Neural progenitor cell (in vitro differentiated cells): ENCODE measurements around the gene FCN3. TPM values are rescaled to one million over a fixed set of nuclear protein-coding genes. Genes with fewer than 3 reads are reported as not detected.

Source experiments
- DNase-seq: peaks from one replicate; pipeline ENCODE4 v3.0.0-alpha.2; 2016; ENCODE audit warnings: low spot score
- H2AFZ ChIP-seq: fragments of 200-600 bp; sonication (generic); replicated peaks from 2 replicates; pipeline ENCODE4 v1.6.1; 2016; ENCODE audit warnings: antibody characterized with exemption
- H3F3A ChIP-seq: fragments of 200-600 bp; sonication (generic); 2 replicates; pipeline ENCODE4 v1.6.1; 2016; ENCODE audit warnings: antibody characterized with exemption, low read depth
- H3K27ac ChIP-seq: fragments of 200-600 bp; sonication (generic); 2 replicates; pipeline ENCODE4 v1.5.1; 2016; ENCODE audit warnings: mild to moderate bottlenecking
- H3K27me3 ChIP-seq: fragments of 200-600 bp; sonication (generic); 2 replicates; pipeline ENCODE4 v1.6.1; 2016; ENCODE audit warnings: mild to moderate bottlenecking, moderate library complexity
- H3K36me3 ChIP-seq: fragments of 200-600 bp; sonication (generic); 2 replicates; pipeline ENCODE4 v1.5.1; 2016
- H3K4me1 ChIP-seq: fragments of 200-600 bp; sonication (generic); 2 replicates; pipeline ENCODE4 v1.6.1; 2016; ENCODE audit warnings: mixed run types
- H3K4me2 ChIP-seq: fragments of 200-600 bp; sonication (generic); 2 replicates; pipeline ENCODE4 v1.6.1; 2016
- H3K4me3 ChIP-seq: fragments of 200-600 bp; sonication (generic); 2 replicates; pipeline ENCODE4 v1.5.1; 2016
- H3K79me2 ChIP-seq: fragments of 200-600 bp; sonication (generic); 2 replicates; pipeline ENCODE4 v1.6.1; 2016; ENCODE audit warnings: low read depth
- H3K9ac ChIP-seq: fragments of 200-600 bp; sonication (generic); 2 replicates; pipeline ENCODE4 v1.6.1; 2016
- H3K9me3 ChIP-seq: fragments of 200-600 bp; sonication (generic); 2 replicates; pipeline ENCODE4 v1.5.1; 2016; ENCODE audit warnings: low read depth
- H4K20me1 ChIP-seq: fragments of 200-600 bp; sonication (generic); 2 replicates; pipeline ENCODE4 v1.6.1; 2016; ENCODE audit warnings: low read depth
- H3K27ac Mint-ChIP-seq: 3 replicates; pipeline ENCODE4 v1.8.0; 2021; ENCODE audit warnings: mixed read lengths
- H3K27me3 Mint-ChIP-seq: 2 replicates; pipeline ENCODE4 v1.8.0; 2022; ENCODE audit warnings: low read depth, mild to moderate bottlenecking, inconsistent platforms, moderate library complexity, mixed read lengths; ENCODE audit not compliant: insufficient read depth
- H3K36me3 Mint-ChIP-seq: 3 replicates; pipeline ENCODE4 v1.8.0; 2021; ENCODE audit warnings: mixed read lengths
- H3K4me1 Mint-ChIP-seq: 3 replicates; pipeline ENCODE4 v1.8.0; 2021; ENCODE audit warnings: mixed read lengths
- H3K4me3 Mint-ChIP-seq: 3 replicates; pipeline ENCODE4 v1.8.0; 2021; ENCODE audit warnings: mild to moderate bottlenecking, moderate library complexity, mixed read lengths
- H3K9me3 Mint-ChIP-seq: 3 replicates; pipeline ENCODE4 v1.8.0; 2020; ENCODE audit warnings: mixed read lengths
- EZH2 ChIP-seq: fragments of 200-600 bp; sonication (generic); IDR thresholded peaks from 2 replicates; pipeline ENCODE4 v1.6.1; 2017; ENCODE audit warnings: antibody characterized with exemption, mild to moderate bottlenecking, moderate library complexity
- EZH2phosphoT487 ChIP-seq: fragments of 200-600 bp; sonication (generic); IDR thresholded peaks from 2 replicates; pipeline ENCODE4 v1.6.1; 2017; ENCODE audit warnings: antibody characterized with exemption
- total RNA-seq: library from RNA; depleted of rRNA; stranded (reverse); fragments of >200 nt; gene quantifications from 2 replicates; pipeline ENCODE4 v1.2.3, GENCODE V29; 2015; ENCODE audit warnings: low replicate concordance
- TF ChIP-seq, protein P1 (sequence below): fragments of 200-600 bp; sonication (generic); IDR thresholded peaks from 2 replicates; pipeline ENCODE4 v1.5.1; 2017; ENCODE audit warnings: antibody characterized with exemption, mild to moderate bottlenecking

The FCN3 gene
- total RNA-seq, 1 donor from 2014 or later: not detected

DNA sequence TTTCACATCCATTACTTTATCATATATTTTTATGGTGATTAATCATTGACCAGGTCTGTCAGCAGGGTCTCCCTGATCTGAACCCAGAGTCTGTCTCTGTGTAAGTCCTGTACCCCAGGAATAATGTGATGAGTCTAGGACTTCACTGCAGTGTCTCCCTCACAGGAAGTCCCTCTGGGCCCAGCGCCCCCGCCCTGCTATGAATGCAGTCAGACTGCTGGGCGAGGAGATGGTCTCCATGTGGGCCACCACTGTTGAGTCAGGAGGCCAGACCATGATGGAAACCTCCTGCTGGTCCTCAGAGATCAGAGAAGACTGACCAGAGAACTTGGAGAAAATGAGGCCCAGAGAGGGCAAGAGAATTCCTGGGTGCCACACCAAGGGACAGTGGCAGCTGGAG is 43.2 kb downstream of the FCN3 start:
- no peak overlapping the region for H2AFZ ChIP-seq
- no peak overlapping the region for H3K9ac ChIP-seq
- TF ChIP-seq EZH2: no peak
- TF ChIP-seq, protein P1, sequence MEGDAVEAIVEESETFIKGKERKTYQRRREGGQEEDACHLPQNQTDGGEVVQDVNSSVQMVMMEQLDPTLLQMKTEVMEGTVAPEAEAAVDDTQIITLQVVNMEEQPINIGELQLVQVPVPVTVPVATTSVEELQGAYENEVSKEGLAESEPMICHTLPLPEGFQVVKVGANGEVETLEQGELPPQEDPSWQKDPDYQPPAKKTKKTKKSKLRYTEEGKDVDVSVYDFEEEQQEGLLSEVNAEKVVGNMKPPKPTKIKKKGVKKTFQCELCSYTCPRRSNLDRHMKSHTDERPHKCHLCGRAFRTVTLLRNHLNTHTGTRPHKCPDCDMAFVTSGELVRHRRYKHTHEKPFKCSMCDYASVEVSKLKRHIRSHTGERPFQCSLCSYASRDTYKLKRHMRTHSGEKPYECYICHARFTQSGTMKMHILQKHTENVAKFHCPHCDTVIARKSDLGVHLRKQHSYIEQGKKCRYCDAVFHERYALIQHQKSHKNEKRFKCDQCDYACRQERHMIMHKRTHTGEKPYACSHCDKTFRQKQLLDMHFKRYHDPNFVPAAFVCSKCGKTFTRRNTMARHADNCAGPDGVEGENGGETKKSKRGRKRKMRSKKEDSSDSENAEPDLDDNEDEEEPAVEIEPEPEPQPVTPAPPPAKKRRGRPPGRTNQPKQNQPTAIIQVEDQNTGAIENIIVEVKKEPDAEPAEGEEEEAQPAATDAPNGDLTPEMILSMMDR: no peak
- TF ChIP-seq EZH2phosphoT487: no peak
- H3K9me3 ChIP-seq: no peaks in the 10 kb centered on the region
- no peaks in the 10 kb centered on the region for H3K36me3 ChIP-seq
- no peak overlapping the region for H3K4me2 ChIP-seq
- peaks cover 36% of the 10 kb centered on the region for H3K79me2 ChIP-seq
- no peaks in the 10 kb centered on the region for H3K27me3 ChIP-seq
- Mint-ChIP-seq H3K9me3 (no peaks in the 10 kb centered on the region), H3K36me3 (peaks cover 14% of the 10 kb centered on the region), H3K4me1 (peaks cover 8% of the 10 kb centered on the region), H3K27me3 (peaks cover 2% of the 10 kb centered on the region), H3K27ac (no peak overlapping the region), H3K4me3 (no peak overlapping the region)
- DNase-seq: no peak
- H3K4me1 ChIP-seq: no peaks in the 10 kb centered on the region
- H3K4me3 ChIP-seq: no peak overlapping the region
- H3K27ac ChIP-seq: no peak overlapping the region
- H4K20me1 ChIP-seq: peaks cover 14% of the 10 kb centered on the region
- peaks cover 8% of the 10 kb centered on the region for H3F3A ChIP-seq

DNA sequence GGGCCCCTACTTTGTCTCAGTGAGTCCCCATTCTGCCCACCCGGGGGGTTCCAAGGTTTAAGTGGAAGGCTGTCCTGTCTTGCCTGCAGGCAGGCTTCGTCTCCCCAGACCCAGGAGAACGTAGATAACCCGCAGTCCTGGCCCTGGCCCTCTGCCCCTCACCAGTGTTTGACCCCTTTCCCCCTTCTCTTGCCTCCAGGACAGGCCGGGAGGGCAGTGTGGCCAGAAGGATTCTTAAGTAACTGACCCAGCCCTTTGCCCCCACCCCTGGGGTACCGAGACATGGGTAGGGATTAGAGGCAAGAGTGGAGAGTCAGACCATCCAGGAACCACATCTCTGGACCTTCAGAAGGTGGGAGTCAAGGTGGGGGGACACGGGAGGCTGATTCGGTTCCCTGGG is 43.8 kb downstream of the FCN3 start:
- Mint-ChIP-seq H3K27me3 (peaks cover 2% of the 10 kb centered on the region), H3K27ac (no peak overlapping the region), H3K4me1 (peaks cover 8% of the 10 kb centered on the region), H3K9me3 (no peaks in the 10 kb centered on the region), H3K4me3 (no peak overlapping the region), H3K36me3 (peaks cover 11% of the 10 kb centered on the region)
- Histone ChIP-seq H3K4me3 (no peak overlapping the region), H3F3A (peaks cover 8% of the 10 kb centered on the region), H3K4me2 (no peak overlapping the region), H3K27ac (no peak overlapping the region), H4K20me1 (peaks cover 14% of the 10 kb centered on the region), H3K79me2 (peaks cover 42% of the 10 kb centered on the region), H3K9me3 (no peaks in the 10 kb centered on the region), H3K27me3 (no peaks in the 10 kb centered on the region), H3K4me1 (no peaks in the 10 kb centered on the region), H3K36me3 (no peaks in the 10 kb centered on the region), H2AFZ (no peak overlapping the region), H3K9ac (no peak overlapping the region)
- no peak for TF ChIP-seq EZH2phosphoT487
- TF ChIP-seq, protein P1: no peak
- TF ChIP-seq EZH2: no peak
- no peak for DNase-seq

DNA sequence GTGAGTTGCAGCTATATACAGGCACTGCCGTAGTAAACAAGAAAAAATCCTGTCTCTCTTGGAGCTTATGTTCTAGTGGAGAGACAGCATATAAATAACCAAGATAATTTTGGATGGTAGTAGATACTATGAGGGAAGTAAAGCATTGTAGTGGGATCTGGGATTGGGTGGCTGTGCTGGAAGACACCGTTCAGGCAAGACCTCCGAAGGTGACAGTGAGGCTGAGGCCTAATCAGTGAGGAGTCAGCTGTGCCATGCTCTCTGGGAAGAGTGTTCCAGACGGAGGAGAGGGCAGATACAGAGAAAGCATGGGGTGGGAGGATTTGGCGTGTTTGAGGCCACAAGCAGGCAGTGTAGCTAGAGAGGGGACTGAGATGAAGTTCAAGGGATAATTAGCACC is 46.7 kb downstream of the FCN3 start:
- Mint-ChIP-seq H3K27me3 (peaks cover 4% of the 10 kb centered on the region), H3K9me3 (no peaks in the 10 kb centered on the region), H3K4me1 (peaks cover 16% of the 10 kb centered on the region), H3K36me3 (peaks cover 12% of the 10 kb centered on the region), H3K4me3 (no peak overlapping the region), H3K27ac (no peak overlapping the region)
- Histone ChIP-seq H3K9me3 (no peaks in the 10 kb centered on the region), H4K20me1 (peaks cover 14% of the 10 kb centered on the region), H3K9ac (no peak overlapping the region), H3K27ac (no peak overlapping the region), H3K4me1 (peaks cover 4% of the 10 kb centered on the region), H3K27me3 (no peaks in the 10 kb centered on the region), H2AFZ (no peak overlapping the region), H3K4me3 (no peak overlapping the region), H3K4me2 (no peak overlapping the region), H3K79me2 (peaks cover 70% of the 10 kb centered on the region), H3K36me3 (no peaks in the 10 kb centered on the region), H3F3A (peaks cover 8% of the 10 kb centered on the region)
- no peak for TF ChIP-seq EZH2phosphoT487
- TF ChIP-seq, protein P1: no peak
- no peak for TF ChIP-seq EZH2
- no peak for DNase-seq
